Upper lobe of left lung (tissue), 4 donors: ENCODE data around the gene WDR5B.
"Not testable (repeated sequence)": the region's sequence is repeated elsewhere in the genome, so short reads cannot be mapped to it uniquely, and the experiment has no call there.

Experiments used
- CTCF ChIP-seq, 6 experiments: fragments of 450-650 bp in 4 of 6; fragments of 200-600 bp in 2 of 6; sonication (generic) in 2 of 6; IDR thresholded peaks; one replicate each; pipeline ENCODE4 v1.5.1; 2016 to 2019; ENCODE audit warnings: antibody characterized with exemption in 6 of 6
- EP300 ChIP-seq, 4 donors: sonication (generic); formaldehyde crosslinking; IDR thresholded peaks; one replicate each; pipeline ENCODE4 v1.5.1; 2017; ENCODE audit warnings: antibody characterized with exemption in 4 of 4, control low read depth in 2 of 4

GRCh38 chr3:122448218-122448617 lies 32.4 kb upstream of the WDR5B start:
- TF ChIP-seq CTCF, EP300 (IDR thresholded peaks at IDR 0.05): not testable (repeated sequence)
